H1 (cell line): ENCODE results near the gene CCDC88A. TPM values are rescaled to one million over a fixed set of nuclear protein-coding genes. Genes with fewer than 3 reads are reported as not detected.
"Not testable (repeated sequence)": the region's sequence is repeated elsewhere in the genome, so short reads cannot be mapped to it uniquely, and the experiment has no call there.

Experiments
- CTCF ChIA-PET: fragments of 300-600 bp; sonication (Branson Sonifier 250); formaldehyde crosslinking; loops from one replicate; lab custom pipeline; 2021; ENCODE audit not compliant: partially characterized antibody; lab: Charles Lee
- POLR2A ChIA-PET: fragments of 300-600 bp; sonication (Branson Sonifier 250); formaldehyde crosslinking; loops from one replicate; lab custom pipeline; 2021; ENCODE audit warnings: inconsistent platforms; ENCODE audit not compliant: partially characterized antibody; lab: Charles Lee
- DNase-seq, 2 experiments: peaks; one replicate each; pipeline versions ENCODE4 v3.0.0 to v3.0.0-alpha.2; 2010 to 2022; ENCODE audit warnings: low spot score in 2 of 2, low read depth in 1 of 2, mixed read lengths in 1 of 2
- FAIRE-seq: peaks from 2 replicates; lab custom pipeline; 2011; peaks lifted over from hg19 to GRCh38; lab: Jason Lieb, UNC
- H2AFZ ChIP-seq: 2 replicates; pipeline ENCODE4 v1.8.1; 2012; ENCODE audit warnings: low read length, inconsistent platforms
- H2AK5ac ChIP-seq: 2 replicates; pipeline ENCODE4 v1.6.1; 2013; ENCODE audit warnings: low read depth, low read length
- H2BK120ac ChIP-seq: replicated peaks from 2 replicates; pipeline ENCODE3; 2013; ENCODE audit warnings: low read depth, low read length, inconsistent platforms
- H2BK12ac ChIP-seq: 2 replicates; pipeline ENCODE4 v1.6.1; 2013; ENCODE audit warnings: low read depth, low read length
- H2BK15ac ChIP-seq: 2 replicates; pipeline ENCODE4 v1.6.1; 2013; ENCODE audit warnings: low read length
- H2BK20ac ChIP-seq: 2 replicates; pipeline ENCODE4 v1.6.1; 2013; ENCODE audit warnings: low read length
- H2BK5ac ChIP-seq: 2 replicates; pipeline ENCODE4 v1.6.1; 2013; ENCODE audit warnings: low read depth, low read length
- H3K14ac ChIP-seq: 2 replicates; pipeline ENCODE4 v1.6.1; 2013; ENCODE audit warnings: inconsistent platforms; ENCODE audit not compliant: insufficient read length
- H3K18ac ChIP-seq: 2 replicates; pipeline ENCODE4 v1.6.1; 2013; ENCODE audit warnings: low read length; ENCODE audit errors: extremely low read depth
- H3K23ac ChIP-seq: 2 replicates; pipeline ENCODE4 v1.6.1; 2013; ENCODE audit warnings: inconsistent platforms; ENCODE audit not compliant: insufficient read length
- H3K23me2 ChIP-seq: 2 replicates; pipeline ENCODE4 v1.6.1; 2013; ENCODE audit warnings: low read depth, low read length
- H3K27ac ChIP-seq: 2 replicates; pipeline ENCODE4 v1.6.1; 2011; ENCODE audit warnings: low read depth, low read length, inconsistent platforms
- H3K27me3 ChIP-seq, 4 experiments: replicated peaks in 1 of 4; 1 replicate in 1 of 4; 2 replicates in 3 of 4; pipeline versions ENCODE4 v1.6.1 to v1.8.1; 2011 to 2013; ENCODE audit warnings: low read length in 3 of 4, mild to moderate bottlenecking in 3 of 4, inconsistent platforms in 2 of 4, mixed read lengths in 2 of 4, moderate library complexity in 1 of 4; ENCODE audit not compliant: control insufficient read depth in 3 of 4, insufficient read depth in 3 of 4; ENCODE audit errors: extremely low read depth in 1 of 4
- H3K36me3 ChIP-seq, 4 experiments: 2 replicates each; pipeline versions ENCODE4 v1.6.1 to v1.8.1; 2011 to 2013; ENCODE audit warnings: mild to moderate bottlenecking in 4 of 4, low read length in 3 of 4, moderate library complexity in 2 of 4, control low read depth in 1 of 4, inconsistent platforms in 1 of 4; ENCODE audit not compliant: insufficient read depth in 4 of 4, control insufficient read depth in 2 of 4
- H3K4ac ChIP-seq: replicated peaks from 2 replicates; pipeline ENCODE3; 2013; ENCODE audit warnings: low read length, low read depth, mixed read lengths, inconsistent platforms; ENCODE audit not compliant: insufficient read length
- H3K4me1 ChIP-seq, 4 experiments: replicated peaks in 1 of 4; 1 replicate in 1 of 4; 2 replicates in 3 of 4; pipeline versions ENCODE4 v1.6.1 to v1.8.1; 2011 to 2013; ENCODE audit warnings: low read length in 3 of 4, inconsistent platforms in 2 of 4, mixed read lengths in 1 of 4; ENCODE audit not compliant: insufficient read depth in 4 of 4, control insufficient read depth in 3 of 4
- H3K4me2 ChIP-seq, 2 experiments: 2 replicates each; pipeline versions ENCODE4 v1.6.1 to v1.8.1; 2011 to 2013; ENCODE audit warnings: low read depth in 2 of 2, low read length in 2 of 2, control low read depth in 1 of 2, inconsistent platforms in 1 of 2, mild to moderate bottlenecking in 1 of 2; ENCODE audit not compliant: insufficient read depth in 1 of 2
- H3K4me3 ChIP-seq, 4 experiments: fragments of 200-600, 300-600 bp in 1 of 4; sonication (generic), shearing (Covaris generic), sonication (Bioruptor Twin) in 1 of 4; 2 replicates each; pipeline versions ENCODE4 v1.5.1 to v1.8.1; 2011 to 2016; ENCODE audit warnings: low read length in 4 of 4, low read depth in 3 of 4, control low read depth in 2 of 4, inconsistent platforms in 2 of 4, mild to moderate bottlenecking in 2 of 4, mixed read lengths in 1 of 4, moderate library complexity in 1 of 4; ENCODE audit not compliant: insufficient read depth in 2 of 4; ENCODE audit errors: extremely low read depth in 1 of 4
- H3K56ac ChIP-seq: replicated peaks from 2 replicates; pipeline ENCODE3; 2013; ENCODE audit warnings: low read depth, mild to moderate bottlenecking, mixed read lengths, low read length, inconsistent platforms; ENCODE audit not compliant: insufficient read length
- H3K79me1 ChIP-seq: 2 replicates; pipeline ENCODE4 v1.6.1; 2013; ENCODE audit warnings: low read depth, low read length, control low read depth
- H3K79me2 ChIP-seq, 2 experiments: 2 replicates each; pipeline versions ENCODE4 v1.6.1 to v1.8.1; 2012 to 2013; ENCODE audit warnings: low read length in 2 of 2, mild to moderate bottlenecking in 2 of 2, inconsistent platforms in 1 of 2; ENCODE audit not compliant: insufficient read depth in 2 of 2, control insufficient read depth in 1 of 2
- H3K9ac ChIP-seq, 4 experiments: replicated peaks in 1 of 4; 1 replicate in 1 of 4; 2 replicates in 3 of 4; pipeline versions ENCODE4 v1.6.1 to v1.8.1; 2011 to 2013; ENCODE audit warnings: low read depth in 3 of 4, low read length in 3 of 4, control low read depth in 2 of 4, mild to moderate bottlenecking in 2 of 4, moderate library complexity in 2 of 4, inconsistent platforms in 1 of 4; ENCODE audit errors: extremely low read depth in 1 of 4
- H3K9me3 ChIP-seq, 2 experiments: 2 replicates each; pipeline versions ENCODE4 v1.6.1 to v1.8.1; 2012 to 2013; ENCODE audit warnings: mild to moderate bottlenecking in 2 of 2, moderate library complexity in 2 of 2, control low read depth in 1 of 2, inconsistent platforms in 1 of 2, low read depth in 1 of 2, low read length in 1 of 2, mixed read lengths in 1 of 2; ENCODE audit not compliant: insufficient read depth in 2 of 2
- H4K20me1 ChIP-seq, 2 experiments: replicated peaks in 1 of 2; 2 replicates each; pipeline versions ENCODE3 to v1.8.1; 2011 to 2013; ENCODE audit warnings: inconsistent platforms in 2 of 2, low read length in 2 of 2, mild to moderate bottlenecking in 1 of 2; ENCODE audit not compliant: insufficient read depth in 2 of 2, control insufficient read depth in 1 of 2
- H4K5ac ChIP-seq: 2 replicates; pipeline ENCODE4 v1.6.1; 2013; ENCODE audit warnings: low read length, low read depth, mixed read lengths, inconsistent platforms; ENCODE audit not compliant: insufficient read length
- H4K8ac ChIP-seq: 2 replicates; pipeline ENCODE4 v1.8.0; 2013; ENCODE audit warnings: mild to moderate bottlenecking, moderate library complexity, low read length, inconsistent platforms; ENCODE audit not compliant: insufficient read depth; ENCODE audit errors: extremely low read depth
- H4K91ac ChIP-seq: replicated peaks from 2 replicates; pipeline ENCODE3; 2013; ENCODE audit warnings: low read length, mixed read lengths, inconsistent platforms; ENCODE audit not compliant: insufficient read length
- WGBS, 2 experiments: shearing (Covaris generic) in 1 of 2; methylation state at CpG; one replicate each; pipeline versions ENCODE4 v1.1.6 to v1.1.7; 2013 to 2015; ENCODE audit warnings: low lambda C conversion rate in 2 of 2, mixed read lengths in 2 of 2, inconsistent platforms in 1 of 2, low coverage in 1 of 2, missing lambda C conversion rate in 1 of 2; ENCODE audit not compliant: insufficient replicate concordance in 2 of 2, insufficient coverage in 1 of 2, insufficient read length in 1 of 2; ENCODE audit errors: extremely low coverage in 1 of 2, missing lambda C conversion rate in 1 of 2; 5-methylcytosine and 5-hydroxymethylcytosine counted together
- polyA plus RNA-seq, 7 experiments: library from polyadenylated mRNA; depleted of rRNA in 3 of 7; stranded (reverse) in 5 of 7; unstranded in 2 of 7; fragments of >200 nt in 5 of 7; fragments of 200-250 nt in 2 of 7; gene quantifications; 1 replicate in 5 of 7; 2 replicates in 1 of 7; 4 replicates in 1 of 7; pipeline versions ENCODE4 v1.2.1 to v1.2.3, GENCODE V29; 2011 to 2013; ENCODE audit warnings: missing spikeins in 2 of 7, mixed read lengths in 2 of 7
- total RNA-seq: library from RNA; stranded (reverse); fragmentation: NEBNext Ultra II Directional; extraction: Animal tissue kit (Norgen Biotek cat#: 25700); gene quantifications from 2 replicates; pipeline ENCODE4 v1.2.1, GENCODE V29; 2021

CCDC88A gene
- total and polyA plus RNA-seq, 2 of the 8 experiments (the other 6 are each of a cell fraction or from before 2014, with no cell fraction given), result 27.0 to 98.0 TPM

GRCh38 chr2:55241582-55241981, 178.1 kb downstream of the CCDC88A start:
- H3K9me3 ChIP-seq, H3K14ac ChIP-seq, H3K9ac ChIP-seq, H3K4me2 ChIP-seq, H2AFZ ChIP-seq, H4K20me1 ChIP-seq, H4K8ac ChIP-seq, H2BK20ac ChIP-seq, DNase-seq, H2BK15ac ChIP-seq, H3K79me2 ChIP-seq, H3K27me3 ChIP-seq, H2AK5ac ChIP-seq, H4K91ac ChIP-seq, FAIRE-seq, H2BK120ac ChIP-seq, H3K23ac ChIP-seq, H3K4me3 ChIP-seq, CTCF ChIA-PET, H3K27ac ChIP-seq, H3K4me1 ChIP-seq, H2BK12ac ChIP-seq, H3K79me1 ChIP-seq, H3K56ac ChIP-seq, H4K5ac ChIP-seq, POLR2A ChIA-PET, H3K23me2 ChIP-seq, H3K4ac ChIP-seq, H2BK5ac ChIP-seq, H3K18ac ChIP-seq: not testable (repeated sequence)
- H3K36me3 ChIP-seq, result peaks cover 0 to 54% (median 9%) of the 10 kb centered on the region in 4 experiments; a peak in 4 of 8 replicates
- WGBS, 2 experiments, result 95% methylated on average over 8 of the region's 8 CpGs; no CpG with 5 or more reads in 1 of the 2 experiments
